Nephron progenitor cell (in vitro differentiated cells): Measurements from ENCODE around the gene POU2F2.

Experiments
- DNase-seq: peaks from one replicate; pipeline ENCODE4 v3.0.0; 2021
- H3K27ac Mint-ChIP-seq: 2 replicates; pipeline ENCODE4 v1.8.0; 2021; ENCODE audit warnings: mild to moderate bottlenecking, moderate library complexity, mixed read lengths
- H3K27me3 Mint-ChIP-seq: 2 replicates; pipeline ENCODE4 v1.8.0; 2021; ENCODE audit warnings: mild to moderate bottlenecking, low read depth, mixed read lengths; ENCODE audit not compliant: poor library complexity
- H3K36me3 Mint-ChIP-seq: 2 replicates; pipeline ENCODE4 v1.8.0; 2021; ENCODE audit warnings: low read depth, mixed read lengths
- H3K4me1 Mint-ChIP-seq: 2 replicates; pipeline ENCODE4 v1.8.0; 2021; ENCODE audit warnings: mixed read lengths
- H3K4me3 Mint-ChIP-seq: 2 replicates; pipeline ENCODE4 v1.8.0; 2021; ENCODE audit warnings: mild to moderate bottlenecking, moderate library complexity, mixed read lengths
- H3K9me3 Mint-ChIP-seq: 2 replicates; pipeline ENCODE4 v1.8.0; 2021; ENCODE audit warnings: mild to moderate bottlenecking, moderate library complexity, mixed read lengths
- TF ChIP-seq, protein P1 (sequence below): fragments of 200-600 bp; sonication (generic); IDR thresholded peaks from 2 replicates; pipeline ENCODE4 v1.5.0; 2021; ENCODE audit warnings: antibody characterized with exemption

POU2F2 gene

DNA sequence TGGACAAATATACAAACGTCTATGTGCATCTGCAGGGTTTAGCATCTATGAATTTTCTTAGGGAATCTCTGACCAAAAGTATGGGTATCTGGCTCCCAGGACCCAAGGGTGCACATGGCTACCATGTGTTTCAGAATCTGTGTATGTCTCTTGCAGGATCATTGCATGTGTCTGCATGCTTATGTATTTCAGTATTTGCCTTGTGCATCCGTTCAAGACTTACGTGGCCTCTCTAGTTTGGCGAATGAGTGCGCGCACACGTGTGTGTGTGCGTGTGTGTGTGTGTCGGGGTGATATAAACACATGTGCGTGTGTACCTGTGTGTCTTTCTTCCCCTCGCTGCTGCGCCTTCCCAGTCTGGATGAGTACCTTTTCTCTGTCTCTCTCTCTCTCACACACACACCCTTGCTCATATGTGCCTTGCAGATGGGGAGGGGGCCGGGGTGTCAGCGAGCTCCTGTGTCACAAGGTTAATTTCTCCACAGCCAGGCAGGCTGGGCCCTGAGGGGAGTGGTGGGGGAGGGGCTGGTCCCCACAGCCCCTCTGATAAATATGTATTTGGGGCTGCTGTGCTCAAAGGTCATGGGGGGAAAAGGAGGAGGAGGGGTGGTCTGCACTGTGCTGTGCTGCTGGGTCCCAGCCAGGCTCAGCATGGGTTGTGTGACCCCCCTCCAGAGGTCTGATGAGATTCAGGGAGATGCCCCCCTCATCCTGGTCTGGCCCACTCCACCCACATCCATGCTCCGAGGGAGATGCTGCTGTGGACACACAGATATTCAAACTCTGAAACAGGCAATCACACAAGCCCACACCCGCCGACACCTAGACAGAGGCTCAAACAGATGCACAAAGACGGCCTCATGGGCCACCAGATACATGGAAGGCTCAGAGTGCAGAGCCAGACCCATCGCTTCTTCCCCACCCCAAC lies 37.5 kb upstream of the POU2F2 start:
- no peak overlapping the region for H3K4me3 Mint-ChIP-seq
- TF ChIP-seq, protein P1, sequence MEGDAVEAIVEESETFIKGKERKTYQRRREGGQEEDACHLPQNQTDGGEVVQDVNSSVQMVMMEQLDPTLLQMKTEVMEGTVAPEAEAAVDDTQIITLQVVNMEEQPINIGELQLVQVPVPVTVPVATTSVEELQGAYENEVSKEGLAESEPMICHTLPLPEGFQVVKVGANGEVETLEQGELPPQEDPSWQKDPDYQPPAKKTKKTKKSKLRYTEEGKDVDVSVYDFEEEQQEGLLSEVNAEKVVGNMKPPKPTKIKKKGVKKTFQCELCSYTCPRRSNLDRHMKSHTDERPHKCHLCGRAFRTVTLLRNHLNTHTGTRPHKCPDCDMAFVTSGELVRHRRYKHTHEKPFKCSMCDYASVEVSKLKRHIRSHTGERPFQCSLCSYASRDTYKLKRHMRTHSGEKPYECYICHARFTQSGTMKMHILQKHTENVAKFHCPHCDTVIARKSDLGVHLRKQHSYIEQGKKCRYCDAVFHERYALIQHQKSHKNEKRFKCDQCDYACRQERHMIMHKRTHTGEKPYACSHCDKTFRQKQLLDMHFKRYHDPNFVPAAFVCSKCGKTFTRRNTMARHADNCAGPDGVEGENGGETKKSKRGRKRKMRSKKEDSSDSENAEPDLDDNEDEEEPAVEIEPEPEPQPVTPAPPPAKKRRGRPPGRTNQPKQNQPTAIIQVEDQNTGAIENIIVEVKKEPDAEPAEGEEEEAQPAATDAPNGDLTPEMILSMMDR: no peak
- H3K9me3 Mint-ChIP-seq: no peaks in the 10 kb centered on the region
- peaks cover 38% of the 10 kb centered on the region for H3K4me1 Mint-ChIP-seq
- no peak for DNase-seq
- H3K36me3 Mint-ChIP-seq: no peaks in the 10 kb centered on the region
- H3K27me3 Mint-ChIP-seq: peaks cover 43% of the 10 kb centered on the region
- no peak overlapping the region for H3K27ac Mint-ChIP-seq

- no peaks in the 10 kb centered on the region for H3K36me3 Mint-ChIP-seq
- H3K27me3 Mint-ChIP-seq: peaks cover 32% of the 10 kb centered on the region
- no peak for DNase-seq
- TF ChIP-seq, protein P1: no peak
- H3K4me3 Mint-ChIP-seq: no peak overlapping the region
- peaks cover 28% of the 10 kb centered on the region for H3K4me1 Mint-ChIP-seq
- no peak overlapping the region for H3K27ac Mint-ChIP-seq
- no peaks in the 10 kb centered on the region for H3K9me3 Mint-ChIP-seq
These were observed 36.0 kb upstream of the POU2F2 start for GRCh38 chr19:42168206-42168605.

GRCh38 chr19:42166316-42166715 lies 34.1 kb upstream of the POU2F2 start:
- DNase-seq: no peak
- peaks cover 25% of the 10 kb centered on the region for H3K4me1 Mint-ChIP-seq
- H3K27ac Mint-ChIP-seq: no peak overlapping the region
- TF ChIP-seq, protein P1: no peak
- no peak overlapping the region for H3K4me3 Mint-ChIP-seq
- no peaks in the 10 kb centered on the region for H3K36me3 Mint-ChIP-seq
- no peaks in the 10 kb centered on the region for H3K9me3 Mint-ChIP-seq
- H3K27me3 Mint-ChIP-seq: peaks cover 31% of the 10 kb centered on the region

GRCh38 chr19:42165146-42165545 lies 32.9 kb upstream of the POU2F2 start:
- Mint-ChIP-seq H3K4me3 (no peak overlapping the region), H3K36me3 (no peaks in the 10 kb centered on the region), H3K9me3 (no peaks in the 10 kb centered on the region), H3K4me1 (peaks cover 24% of the 10 kb centered on the region), H3K27ac (no peak overlapping the region), H3K27me3 (peaks cover 32% of the 10 kb centered on the region)
- TF ChIP-seq, protein P1: no peak
- DNase-seq: no peak

DNA sequence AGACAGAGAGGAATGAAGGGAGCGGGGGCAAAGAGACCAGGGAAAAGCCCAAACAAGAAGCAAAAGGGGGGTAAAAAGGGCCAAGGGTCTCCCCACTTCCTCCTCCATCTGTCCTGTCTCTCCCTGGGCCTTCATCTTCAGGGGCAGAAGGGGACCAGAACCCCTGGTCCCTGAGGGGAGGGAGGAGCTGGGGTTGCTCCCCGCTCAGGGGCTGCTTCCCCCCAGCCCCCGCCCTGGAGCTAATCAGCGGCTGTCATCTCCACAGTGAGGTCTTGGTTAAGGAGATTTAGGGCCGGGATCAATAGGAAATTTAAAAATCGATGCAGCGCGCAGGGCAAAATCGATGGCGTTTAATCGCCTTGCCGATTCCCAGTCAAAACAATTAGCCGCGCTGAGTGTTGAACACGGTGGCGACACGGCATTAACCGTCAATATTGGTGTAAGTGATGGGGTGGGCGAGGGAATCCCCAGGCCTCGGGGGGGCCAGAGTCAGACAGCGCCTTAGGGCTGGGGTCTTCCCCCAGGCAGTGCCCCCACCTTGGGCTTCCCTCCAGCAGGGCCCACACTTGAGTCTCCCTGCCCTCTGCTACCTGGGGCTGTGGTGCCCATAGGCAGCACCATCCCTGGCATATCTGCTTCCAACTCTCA lies 29.5 kb upstream of the POU2F2 start:
- no peak overlapping the region for H3K4me3 Mint-ChIP-seq
- H3K36me3 Mint-ChIP-seq: no peaks in the 10 kb centered on the region
- no peak overlapping the region for H3K27ac Mint-ChIP-seq
- peaks cover 24% of the 10 kb centered on the region for H3K4me1 Mint-ChIP-seq
- DNase-seq: no peak
- peaks cover 40% of the 10 kb centered on the region for H3K27me3 Mint-ChIP-seq
- TF ChIP-seq, protein P1: no peak
- no peaks in the 10 kb centered on the region for H3K9me3 Mint-ChIP-seq
